Urinary bladder (tissue), 4 donors: ENCODE results near the gene LSM14B. TPM values are rescaled to one million over a fixed set of nuclear protein-coding genes. Genes with fewer than 3 reads are reported as not detected.
A peak's percentile ranks its signal among the peaks of the same experiment; 100 is the strongest.

Source experiments
- DNase-seq: peaks from one replicate; pipeline ENCODE4 v3.0.0-alpha.2; 2015; ENCODE audit errors: extremely low spot score
- H3K27ac ChIP-seq: one replicate; pipeline ENCODE4 v1.5.1; 2013; ENCODE audit warnings: low read depth, mild to moderate bottlenecking, moderate library complexity
- H3K36me3 ChIP-seq: one replicate; pipeline ENCODE4 v1.6.1; 2013; ENCODE audit warnings: mild to moderate bottlenecking, moderate library complexity; ENCODE audit not compliant: insufficient read depth
- H3K4me1 ChIP-seq: one replicate; pipeline ENCODE4 v1.6.1; 2013; ENCODE audit warnings: mild to moderate bottlenecking, moderate library complexity; ENCODE audit not compliant: insufficient read depth
- H3K4me3 ChIP-seq: one replicate; pipeline ENCODE4 v1.5.1; 2013; ENCODE audit warnings: low read depth, low read length
- WGBS: extraction: QIAGEN DNeasy Blood & Tissue Kit; methylation state at CpG from one replicate; pipeline ENCODE4 v1.1.7; 2013; 5-methylcytosine and 5-hydroxymethylcytosine counted together
- polyA plus RNA-seq: library from polyadenylated mRNA; stranded (reverse); fragments of 200-250 nt; gene quantifications from one replicate; pipeline ENCODE4 v1.2.3, GENCODE V29; 2013
- total RNA-seq: library from RNA; depleted of rRNA; stranded (reverse); fragments of >200 nt; gene quantifications from one replicate; pipeline ENCODE4 v1.2.3, GENCODE V29; 2014
- donor health status: healthy with polysubstance abuse.
- donor health status: healthy.

LSM14B gene
- total and polyA plus RNA-seq, 2 donors, result 28.5 to 42.9 TPM

DNA sequence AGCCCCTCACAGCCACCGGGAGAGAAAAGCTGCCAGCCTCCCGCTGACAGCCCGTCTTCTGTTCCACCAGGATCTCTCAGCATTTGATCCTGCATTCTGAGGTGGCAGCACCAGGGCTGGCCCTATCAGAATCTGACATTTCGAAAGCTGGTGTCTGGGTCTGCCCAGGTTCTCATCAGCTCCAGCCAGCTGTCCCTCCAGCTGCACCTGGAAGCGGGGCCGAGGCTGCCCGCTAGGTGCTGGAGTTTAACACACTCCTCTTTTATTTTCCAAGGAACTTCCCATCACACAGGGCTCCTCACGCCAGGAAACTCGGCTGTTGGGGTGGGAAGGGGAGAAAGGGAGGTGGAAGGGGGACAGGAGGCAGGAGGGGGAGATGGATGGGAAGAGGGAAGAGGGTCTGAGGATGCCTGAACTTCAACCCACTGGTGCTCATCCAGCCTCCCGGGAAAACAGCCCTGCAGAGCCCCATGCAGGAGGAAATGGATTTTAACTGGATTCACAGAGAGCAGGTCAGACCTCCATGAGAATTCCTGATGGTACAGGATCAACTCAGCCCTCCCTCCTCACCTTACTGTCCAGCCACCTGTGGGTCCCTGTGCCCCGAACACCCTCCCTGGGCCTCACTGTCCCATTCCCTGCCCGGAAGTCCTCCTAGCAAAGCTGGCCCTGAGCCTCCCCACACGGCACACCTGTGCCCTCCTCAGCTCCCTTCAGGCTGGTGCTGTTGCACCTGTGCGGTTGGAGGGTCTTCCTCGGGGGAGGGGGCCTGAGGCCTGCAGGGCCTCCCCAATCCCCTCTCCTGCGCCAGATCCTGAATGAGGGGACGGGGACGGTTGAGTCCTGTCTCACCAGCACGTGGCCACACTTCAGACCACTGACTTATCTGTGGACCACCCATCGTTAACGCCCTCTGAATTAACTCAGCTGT, 3.9 kb upstream of the LSM14B start:
- no peak overlapping the region for H3K27ac ChIP-seq
- no peaks in the 10 kb centered on the region for H3K4me1 ChIP-seq
- no peak for DNase-seq
- WGBS, result 56% methylated on average over 21 of the region's 21 CpGs
- no peaks in the 10 kb centered on the region for H3K36me3 ChIP-seq
- H3K4me3 ChIP-seq, result no peak overlapping the region

DNA sequence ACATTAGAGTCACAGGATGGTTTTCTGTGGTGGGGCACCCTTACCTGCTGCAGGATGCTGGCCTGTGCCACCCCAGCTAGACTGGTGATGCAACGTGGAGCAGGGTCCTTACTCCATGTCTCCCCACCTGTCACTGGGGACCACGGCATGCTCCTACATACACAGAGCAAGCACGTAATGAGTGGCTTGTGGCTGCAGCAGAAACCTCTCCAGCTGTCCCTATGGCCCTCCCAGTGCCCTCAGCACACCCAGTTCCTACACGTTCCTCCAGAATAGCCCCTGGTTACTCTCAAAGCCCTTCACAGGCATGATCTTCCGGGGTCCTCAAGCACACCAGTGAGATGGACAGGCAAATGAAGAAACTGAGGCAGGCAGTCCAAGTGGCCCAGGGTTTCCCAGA, 3.2 kb upstream of the LSM14B start:
- no peak for DNase-seq
- 76% methylated on average over 5 of the region's 5 CpGs for WGBS
- Histone ChIP-seq H3K27ac (no peak overlapping the region), H3K4me1 (no peaks in the 10 kb centered on the region), H3K4me3 (no peak overlapping the region), H3K36me3 (no peaks in the 10 kb centered on the region)

DNA sequence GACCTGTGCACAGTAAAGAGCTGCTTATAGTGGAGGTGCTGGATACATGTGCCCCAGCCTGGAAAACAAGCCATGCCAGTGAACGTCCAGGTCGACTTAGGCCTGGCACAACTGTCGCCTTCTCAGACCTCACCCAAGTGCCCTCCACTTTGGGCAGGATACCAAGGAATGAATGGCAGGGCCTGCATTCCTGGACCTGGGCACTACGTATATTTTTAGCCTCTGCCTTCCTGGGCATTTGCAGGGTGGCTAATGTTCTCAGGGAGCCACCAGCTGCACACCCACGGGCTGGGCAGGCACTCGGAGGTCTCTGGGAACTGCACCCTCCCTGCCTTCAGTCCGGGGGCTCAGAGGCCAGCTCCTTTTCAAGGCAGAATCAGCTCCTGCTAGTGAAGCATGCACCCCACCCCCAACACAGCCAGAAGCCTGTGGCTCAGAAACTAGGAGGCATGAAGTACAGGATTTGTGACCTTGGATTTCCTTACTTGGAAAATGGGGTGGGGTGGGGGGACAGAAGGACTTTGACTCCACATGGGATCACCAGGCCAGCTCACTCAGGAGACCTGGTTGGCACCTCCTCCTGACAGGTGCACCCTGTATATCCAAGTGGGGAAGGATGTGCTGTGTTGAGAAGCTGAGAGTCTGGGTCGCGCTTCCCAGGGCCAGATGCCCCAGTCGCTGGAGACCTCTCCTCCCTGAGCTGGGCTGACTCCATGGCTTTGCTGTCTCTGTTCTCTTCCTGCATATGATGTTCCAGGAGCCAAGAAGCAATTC, 2.5 kb upstream of the LSM14B start:
- Histone ChIP-seq H3K4me3 (no peak overlapping the region), H3K36me3 (no peaks in the 10 kb centered on the region), H3K4me1 (no peaks in the 10 kb centered on the region), H3K27ac (no peak overlapping the region)
- 79% methylated on average over 10 of the region's 10 CpGs for WGBS
- DNase-seq, result no peak

DNA sequence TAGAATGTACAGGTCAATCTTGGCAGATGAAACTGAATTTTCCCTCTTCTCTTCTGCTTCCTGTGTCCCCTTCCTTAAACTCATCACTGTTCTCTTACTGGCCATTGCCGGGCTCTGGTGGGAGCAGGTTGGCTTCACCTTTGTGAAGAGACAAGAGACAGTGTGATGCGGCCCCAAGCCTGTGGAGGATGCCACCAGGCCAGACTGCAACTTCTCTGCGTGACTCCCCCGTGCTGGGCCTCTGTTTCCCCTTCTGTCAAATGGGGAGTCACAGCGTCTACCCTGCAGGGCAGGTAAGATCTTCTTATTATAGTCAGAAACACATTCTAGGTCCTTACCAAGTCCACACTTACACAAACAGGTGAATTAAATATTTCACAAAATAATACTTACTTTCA, 1.9 kb upstream of the LSM14B start:
- H3K4me1 ChIP-seq, result no peaks in the 10 kb centered on the region
- no peak for DNase-seq
- H3K4me3 ChIP-seq, result no peak overlapping the region
- H3K36me3 ChIP-seq, result peaks cover under 1% of the 10 kb centered on the region
- WGBS, result 94% methylated on average over 5 of the region's 5 CpGs
- no peak overlapping the region for H3K27ac ChIP-seq

DNA sequence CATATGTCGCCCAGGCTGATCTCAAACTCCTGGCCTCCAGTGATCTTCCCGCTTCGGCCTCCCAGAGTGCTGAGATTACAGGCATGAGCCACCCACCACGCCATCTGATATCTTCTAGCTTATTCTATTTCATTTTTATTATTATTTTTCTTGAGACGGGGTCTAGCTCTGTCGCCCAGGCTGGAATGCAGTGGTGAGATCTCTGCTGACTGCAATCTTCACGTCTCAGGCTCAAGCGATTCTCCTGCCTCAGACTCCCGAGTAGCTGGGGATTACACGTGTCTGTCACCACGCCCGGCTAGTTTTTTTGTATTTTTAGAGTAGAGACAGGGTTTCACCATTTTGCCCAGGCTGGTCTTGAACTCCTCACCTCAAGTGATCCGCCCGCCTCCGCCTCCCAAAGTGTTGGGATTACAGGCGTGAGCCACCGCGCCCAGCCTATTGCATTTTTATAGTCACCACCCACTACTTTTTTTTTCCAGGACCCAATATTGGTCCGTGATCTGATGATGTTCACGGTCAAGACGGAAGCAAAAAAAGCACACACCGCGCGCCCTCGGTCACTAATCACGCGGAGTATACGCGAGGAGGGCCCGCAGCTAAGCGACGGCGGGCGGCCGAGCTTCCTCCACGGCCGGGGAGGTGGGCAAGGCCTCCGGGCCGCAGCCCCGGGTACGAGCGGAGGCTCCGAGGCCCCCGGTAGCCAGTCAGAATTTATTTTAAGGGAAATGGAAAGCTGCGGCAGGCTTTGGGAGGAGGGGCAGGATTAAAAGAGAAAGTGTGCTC, 1.1 kb upstream of the LSM14B start:
- DNase-seq, result no peak
- H3K27ac ChIP-seq, result peak overlapping the region; percentile 89
- no peaks in the 10 kb centered on the region for H3K4me1 ChIP-seq
- peak overlapping the region; percentile 57 for H3K4me3 ChIP-seq
- 15% methylated on average over 45 of the region's 45 CpGs for WGBS
- peaks cover 3% of the 10 kb centered on the region for H3K36me3 ChIP-seq

DNA sequence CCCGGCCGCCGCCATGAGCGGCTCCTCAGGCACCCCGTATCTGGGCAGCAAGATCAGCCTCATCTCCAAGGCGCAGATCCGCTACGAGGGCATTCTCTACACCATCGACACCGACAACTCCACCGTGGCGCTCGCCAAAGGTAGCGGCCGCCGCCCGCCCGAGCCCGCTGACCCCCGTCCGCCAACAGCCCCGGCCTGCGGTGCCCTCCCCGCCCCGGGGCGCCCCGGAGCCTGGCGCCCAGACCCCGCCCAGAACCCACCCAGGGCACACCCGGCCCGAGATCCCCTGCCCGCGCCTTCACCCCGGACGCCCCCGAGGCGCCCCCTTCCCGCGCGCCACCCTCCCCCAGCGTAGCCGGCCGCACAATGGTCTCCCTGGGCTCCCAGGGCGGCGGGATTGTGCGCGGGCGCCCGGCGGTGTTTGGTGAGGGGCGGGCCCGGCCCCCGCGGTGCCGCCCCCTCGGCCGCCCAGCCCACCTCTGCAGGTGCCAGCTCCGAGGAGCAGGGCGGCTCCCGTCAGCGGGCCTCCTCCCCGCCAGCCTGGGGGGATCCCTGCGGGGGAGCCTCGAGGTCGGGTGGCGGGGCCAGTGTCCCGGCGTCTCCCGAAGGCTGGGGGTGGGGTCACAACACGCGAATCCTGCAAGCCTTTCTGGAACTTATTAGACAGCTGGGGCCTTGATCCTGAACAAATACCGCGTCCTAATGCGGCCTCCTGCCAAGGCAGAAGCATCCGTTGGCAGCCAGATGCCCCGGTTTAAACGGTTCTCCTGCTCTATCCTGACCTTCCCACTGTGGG, 577 bp downstream of the LSM14B start:
- WGBS, result under 1% methylated on average over 77 of the region's 77 CpGs
- no peak for DNase-seq

DNA sequence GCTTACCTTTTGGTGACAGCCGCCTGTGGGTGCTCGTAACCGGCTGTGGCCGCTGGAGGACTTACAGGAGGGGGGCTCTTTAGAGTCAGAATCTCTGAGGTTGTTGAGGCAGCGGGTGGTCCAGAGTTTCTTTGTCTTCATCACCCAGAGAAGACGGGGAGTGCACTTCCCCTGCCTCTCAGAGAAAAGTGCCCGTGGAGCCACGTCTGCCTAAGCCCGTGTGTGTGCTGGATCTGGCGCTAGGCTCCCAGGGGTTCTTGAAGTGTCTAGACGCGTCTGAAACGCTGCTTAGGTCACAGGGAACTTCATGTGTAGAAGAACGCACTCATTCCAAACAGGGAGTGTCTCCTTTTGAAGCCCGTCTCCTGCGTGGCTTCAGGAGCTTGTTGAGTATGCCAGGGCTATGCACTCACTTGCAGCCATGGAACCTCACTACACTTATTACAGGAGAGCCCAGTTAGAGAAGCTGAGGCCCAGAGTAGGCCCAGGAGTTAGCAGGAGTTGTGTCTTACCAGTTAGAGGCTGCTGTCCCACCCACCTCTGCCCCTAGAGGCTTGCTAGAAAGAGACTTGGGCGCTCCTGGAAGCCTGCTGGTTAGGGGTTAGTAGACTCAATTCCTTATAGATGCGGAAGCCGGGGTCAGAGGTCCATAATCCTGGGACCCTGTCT, 1.3 kb downstream of the LSM14B start:
- Histone ChIP-seq H3K4me1 (no peaks in the 10 kb centered on the region), H3K27ac (no peak overlapping the region), H3K4me3 (peak overlapping the region; percentile 87), H3K36me3 (peaks cover 3% of the 10 kb centered on the region)
- no peak for DNase-seq
- WGBS, result 22% methylated on average over 19 of the region's 19 CpGs

More for the DNA sequence above, 577 bp downstream of the LSM14B start:
- Histone ChIP-seq H3K4me1 (no peaks in the 10 kb centered on the region), H3K36me3 (peaks cover 3% of the 10 kb centered on the region), H3K27ac (peak overlapping the region; percentile 72), H3K4me3 (peak overlapping the region; percentile 87)

DNA sequence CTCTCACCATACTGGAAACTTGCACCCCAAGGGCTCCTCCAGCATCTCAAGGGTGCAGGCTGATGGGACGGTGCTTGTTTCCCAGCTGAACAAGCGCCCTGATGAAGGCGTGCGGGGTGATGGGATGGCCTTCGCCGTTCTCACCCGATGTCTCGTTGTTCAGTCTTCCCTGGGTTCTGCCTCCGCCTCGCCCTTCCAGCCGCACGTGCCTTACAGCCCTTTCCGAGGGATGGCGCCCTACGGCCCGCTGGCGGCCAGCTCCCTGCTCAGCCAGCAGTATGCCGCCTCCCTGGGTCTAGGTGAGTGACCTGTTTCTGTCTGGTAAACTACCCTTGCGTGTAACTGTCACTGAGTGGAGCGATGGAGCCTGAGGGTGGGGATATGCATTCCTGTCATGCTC, 3.9 kb downstream of the LSM14B start:
- H3K27ac ChIP-seq, result no peak overlapping the region
- no peak overlapping the region for H3K4me3 ChIP-seq
- no peak for DNase-seq
- peaks cover 3% of the 10 kb centered on the region for H3K36me3 ChIP-seq
- WGBS, result 94% methylated on average over 20 of the region's 20 CpGs
- H3K4me1 ChIP-seq, result no peaks in the 10 kb centered on the region

DNA sequence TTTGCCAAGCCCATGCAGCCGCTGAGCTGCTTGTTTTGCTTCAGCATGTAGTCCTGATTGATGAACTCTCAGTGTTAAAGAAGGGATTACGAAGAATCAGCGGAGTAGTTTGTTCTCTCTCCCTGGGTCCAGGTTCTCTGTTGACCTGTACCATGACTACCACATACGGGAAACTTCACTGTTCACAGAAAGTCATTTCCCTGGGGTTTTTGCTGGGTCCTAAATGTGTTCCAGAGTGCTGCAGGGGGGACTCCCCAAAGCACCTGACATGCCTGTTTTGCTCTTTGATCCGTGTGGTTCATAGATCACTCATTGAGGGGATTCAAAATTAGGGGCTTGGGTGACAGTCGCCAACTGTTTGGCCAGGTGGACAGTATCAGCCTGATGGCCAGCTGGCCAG, 5.5 kb downstream of the LSM14B start:
- DNase-seq, result no peak
- 85% methylated on average over 6 of the region's 6 CpGs for WGBS
- H3K27ac ChIP-seq, result no peak overlapping the region
- H3K4me3 ChIP-seq, result no peak overlapping the region
- H3K36me3 ChIP-seq, result peaks cover 3% of the 10 kb centered on the region
- no peaks in the 10 kb centered on the region for H3K4me1 ChIP-seq

DNA sequence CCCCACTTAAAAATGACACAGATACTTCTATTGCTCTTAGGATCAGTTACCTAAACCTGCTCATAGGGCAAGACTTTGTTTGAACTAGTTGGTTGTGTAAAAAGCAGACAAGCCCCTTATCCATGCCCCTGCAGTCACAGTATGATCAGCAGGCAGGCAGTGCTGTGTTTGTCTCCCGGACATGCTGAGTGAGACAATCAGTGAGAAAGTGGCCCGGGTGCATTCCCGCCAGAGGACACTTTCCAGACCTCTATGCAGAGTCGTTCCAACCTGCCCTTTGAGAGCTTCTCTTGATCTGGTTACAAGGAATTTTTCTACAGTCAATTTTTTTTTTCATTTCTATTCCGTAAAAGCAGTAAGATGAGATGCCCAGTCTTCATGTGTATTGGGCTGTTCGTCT, 6.2 kb downstream of the LSM14B start:
- DNase-seq, result no peak
- peaks cover 3% of the 10 kb centered on the region for H3K36me3 ChIP-seq
- no peak overlapping the region for H3K4me3 ChIP-seq
- no peaks in the 10 kb centered on the region for H3K4me1 ChIP-seq
- WGBS, result 84% methylated on average over 6 of the region's 6 CpGs
- H3K27ac ChIP-seq, result no peak overlapping the region

DNA sequence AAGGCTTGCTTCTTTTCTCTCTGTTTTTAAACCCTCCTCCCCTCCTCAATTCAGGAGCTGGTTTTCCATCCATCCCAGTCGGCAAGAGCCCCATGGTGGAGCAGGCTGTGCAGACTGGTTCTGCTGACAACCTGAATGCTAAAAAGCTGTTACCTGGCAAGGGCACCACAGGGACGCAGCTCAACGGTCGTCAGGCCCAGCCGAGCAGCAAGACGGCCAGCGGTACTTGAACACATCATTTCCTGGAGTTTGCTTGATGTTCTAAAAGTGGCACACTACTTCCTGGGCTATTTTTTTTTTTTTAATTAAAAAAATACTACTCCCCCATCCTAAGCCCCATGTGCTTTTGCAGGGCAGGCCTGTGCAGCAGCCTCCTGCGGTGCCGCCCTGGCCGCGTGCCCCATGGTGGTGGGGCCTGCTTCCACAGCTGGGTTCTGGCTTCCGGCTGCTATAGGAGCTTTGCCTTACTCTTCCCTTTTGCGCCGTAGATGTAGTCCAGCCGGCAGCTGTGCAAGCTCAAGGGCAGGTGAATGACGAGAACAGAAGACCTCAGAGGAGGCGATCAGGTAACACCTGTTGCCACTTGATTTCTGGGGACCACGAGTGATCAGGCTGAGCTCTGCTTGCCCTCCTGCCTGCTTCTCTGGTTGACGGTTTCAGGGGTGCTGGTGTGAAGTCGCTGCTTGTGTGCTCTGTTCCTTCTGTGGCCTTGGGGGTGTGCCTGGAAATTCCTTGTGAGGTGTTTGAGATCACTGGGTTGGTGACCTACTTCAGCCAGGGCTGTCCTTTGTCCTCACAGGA, 7.7 kb downstream of the LSM14B start:
- H3K36me3 ChIP-seq, result peaks cover 3% of the 10 kb centered on the region
- DNase-seq, result no peak
- 90% methylated on average over 20 of the region's 20 CpGs for WGBS
- H3K4me1 ChIP-seq, result no peaks in the 10 kb centered on the region
- H3K4me3 ChIP-seq, result no peak overlapping the region
- H3K27ac ChIP-seq, result no peak overlapping the region
